Erythroblast (primary cell): Measurements from ENCODE around the gene SI.

Experiments used
- GATA1 ChIP-seq: IDR thresholded peaks from 2 replicates; pipeline ENCODE4 v1.6.1; 2011; ENCODE audit warnings: low read depth, mild to moderate bottlenecking, control low read depth, low read length, moderate library complexity
- POLR2A ChIP-seq: IDR thresholded peaks from 2 replicates; pipeline ENCODE4 v1.6.1; 2011; ENCODE audit warnings: mild to moderate bottlenecking, low read length

- no peak for TF ChIP-seq POLR2A
- TF ChIP-seq GATA1 = no peak
Measured at GRCh38 chr3:164929642-164930041, 148.7 kb downstream of the SI start.
